Bronchial epithelial cell (primary cell): ENCODE data around the gene BUD13. TPM values are rescaled to one million over a fixed set of nuclear protein-coding genes. Genes with fewer than 3 reads are reported as not detected.

Source experiments
- DNase-seq: peaks from one replicate; pipeline ENCODE4 v3.0.0-alpha.2; 2010; ENCODE audit warnings: low read depth
- FAIRE-seq: peaks from 2 replicates; lab custom pipeline; 2011; peaks lifted over from hg19 to GRCh38; lab: Jason Lieb, UNC
- H3K27me3 ChIP-seq: 2 replicates; pipeline ENCODE4 v1.5.1; 2011; ENCODE audit warnings: low read length; ENCODE audit not compliant: control insufficient read depth, insufficient read depth
- H3K36me3 ChIP-seq: 2 replicates; pipeline ENCODE4 v1.5.1; 2011; ENCODE audit warnings: low read length; ENCODE audit not compliant: control insufficient read depth, insufficient read depth
- H3K4me3 ChIP-seq: 2 replicates; pipeline ENCODE4 v1.5.1; 2011; ENCODE audit warnings: mild to moderate bottlenecking, low read depth, low read length, control low read depth
- total RNA-seq: library from RNA; depleted of rRNA; stranded (reverse); fragments of >200 nt; gene quantifications from 2 replicates; pipeline ENCODE4 v1.2.1, GENCODE V29; 2014
- TF ChIP-seq, protein P1 (sequence below): IDR thresholded peaks from 2 replicates; pipeline ENCODE4 v1.5.1; 2011; ENCODE audit warnings: mild to moderate bottlenecking, moderate library complexity, low read length, control low read depth, inconsistent platforms; ENCODE audit not compliant: insufficient read depth, severe bottlenecking

BUD13 gene
- total RNA-seq, 1 donor from 2014 or later: 12.4 TPM

- DNase-seq: no peak
- TF ChIP-seq, protein P1, sequence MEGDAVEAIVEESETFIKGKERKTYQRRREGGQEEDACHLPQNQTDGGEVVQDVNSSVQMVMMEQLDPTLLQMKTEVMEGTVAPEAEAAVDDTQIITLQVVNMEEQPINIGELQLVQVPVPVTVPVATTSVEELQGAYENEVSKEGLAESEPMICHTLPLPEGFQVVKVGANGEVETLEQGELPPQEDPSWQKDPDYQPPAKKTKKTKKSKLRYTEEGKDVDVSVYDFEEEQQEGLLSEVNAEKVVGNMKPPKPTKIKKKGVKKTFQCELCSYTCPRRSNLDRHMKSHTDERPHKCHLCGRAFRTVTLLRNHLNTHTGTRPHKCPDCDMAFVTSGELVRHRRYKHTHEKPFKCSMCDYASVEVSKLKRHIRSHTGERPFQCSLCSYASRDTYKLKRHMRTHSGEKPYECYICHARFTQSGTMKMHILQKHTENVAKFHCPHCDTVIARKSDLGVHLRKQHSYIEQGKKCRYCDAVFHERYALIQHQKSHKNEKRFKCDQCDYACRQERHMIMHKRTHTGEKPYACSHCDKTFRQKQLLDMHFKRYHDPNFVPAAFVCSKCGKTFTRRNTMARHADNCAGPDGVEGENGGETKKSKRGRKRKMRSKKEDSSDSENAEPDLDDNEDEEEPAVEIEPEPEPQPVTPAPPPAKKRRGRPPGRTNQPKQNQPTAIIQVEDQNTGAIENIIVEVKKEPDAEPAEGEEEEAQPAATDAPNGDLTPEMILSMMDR: no peak
- H3K27me3 ChIP-seq: no peaks in the 10 kb centered on the region
- no peak overlapping the region for H3K4me3 ChIP-seq
- FAIRE-seq: no peak
- no peaks in the 10 kb centered on the region for H3K36me3 ChIP-seq
Measured at GRCh38 chr11:116738975-116739374, 33.8 kb downstream of the BUD13 start.

DNA sequence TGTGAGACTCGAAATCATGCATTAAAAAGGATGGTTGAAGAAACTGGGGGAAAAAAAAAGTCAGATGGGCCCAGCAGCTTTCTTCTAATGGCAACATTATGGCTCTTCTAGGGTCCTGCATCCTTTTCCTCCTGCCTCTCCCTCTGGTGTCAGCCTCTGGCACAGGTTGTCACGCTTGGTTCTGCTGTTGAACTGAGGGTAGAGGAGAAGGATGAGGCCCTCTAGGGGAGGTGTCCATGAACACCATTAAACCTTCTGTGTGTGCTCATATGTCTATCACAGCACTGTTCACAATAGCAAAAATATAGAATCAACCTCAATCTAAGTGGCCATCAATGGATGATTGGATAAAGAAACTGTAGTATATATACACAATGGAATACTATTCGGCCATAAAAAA is 36.0 kb downstream of the BUD13 start:
- no peak for FAIRE-seq
- Histone ChIP-seq H3K36me3 (no peaks in the 10 kb centered on the region), H3K27me3 (no peaks in the 10 kb centered on the region), H3K4me3 (no peak overlapping the region)
- TF ChIP-seq, protein P1: peak; percentile 7
- peak; percentile 22 for DNase-seq

DNA sequence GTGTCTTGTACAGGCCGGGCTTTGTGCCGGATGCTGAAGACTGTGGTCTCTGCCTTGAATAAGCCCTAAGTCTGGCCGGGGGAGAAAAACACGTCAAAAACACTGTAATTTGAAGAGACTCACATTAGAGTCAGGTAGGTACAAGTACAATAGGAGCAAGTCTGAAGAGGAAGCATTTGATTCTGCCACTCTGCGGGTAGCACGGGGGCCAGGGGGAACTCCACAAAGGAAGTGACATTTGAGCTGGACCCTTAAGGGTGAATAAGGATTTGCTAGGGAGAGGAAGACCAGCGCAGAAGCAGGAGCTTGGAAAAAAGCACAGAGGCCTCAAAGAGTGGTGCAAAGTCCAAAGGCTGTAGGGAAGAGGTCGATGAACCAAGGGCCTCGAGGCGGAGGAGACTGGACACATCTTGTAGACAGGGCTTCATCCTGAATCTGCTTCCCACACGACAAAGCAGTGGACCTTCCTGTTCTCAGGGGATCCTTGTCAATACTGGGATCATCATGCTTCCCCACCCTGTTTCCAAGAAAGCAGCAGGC is 38.7 kb downstream of the BUD13 start:
- peaks cover 2% of the 10 kb centered on the region for H3K27me3 ChIP-seq
- H3K36me3 ChIP-seq: no peaks in the 10 kb centered on the region
- TF ChIP-seq, protein P1: no peak
- no peak overlapping the region for H3K4me3 ChIP-seq
- no peak for DNase-seq
- peak; percentile 64 for FAIRE-seq

DNA sequence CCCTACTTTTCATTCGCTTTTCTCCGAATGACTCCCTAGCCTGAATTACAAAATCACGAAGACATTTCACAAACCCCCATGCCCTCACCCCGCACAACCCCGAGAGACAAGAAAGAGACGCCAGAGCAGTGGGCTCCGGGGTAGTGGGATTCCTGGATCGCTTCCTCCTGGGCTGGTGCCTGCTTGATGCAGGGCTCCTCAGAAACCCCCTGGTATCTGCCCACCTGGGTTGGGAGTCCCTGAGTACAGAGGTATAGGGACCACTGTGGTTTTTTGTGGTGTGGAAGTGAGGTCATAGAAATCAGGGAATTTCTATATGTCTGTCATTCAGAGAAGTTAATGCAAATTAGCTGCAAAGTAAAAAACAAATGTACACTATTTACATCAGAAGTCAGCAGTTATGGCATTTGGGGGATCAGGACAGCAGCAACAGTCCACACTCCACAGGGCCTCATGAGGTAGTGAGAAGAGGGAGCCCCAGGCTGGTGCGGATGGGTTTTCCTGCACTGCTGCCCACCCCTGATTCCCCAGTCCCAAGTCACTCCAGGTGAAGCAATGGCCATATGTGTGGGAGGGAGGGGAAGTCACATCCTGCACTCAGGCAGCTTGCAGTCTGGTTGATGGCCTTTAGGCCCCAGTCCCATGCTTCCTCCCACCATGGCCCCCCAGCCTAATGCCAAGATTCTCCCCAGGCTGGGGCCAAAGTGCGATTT is 39.6 kb downstream of the BUD13 start:
- DNase-seq (no peak), FAIRE-seq (no peak)
- Histone ChIP-seq H3K4me3 (no peak overlapping the region), H3K36me3 (no peaks in the 10 kb centered on the region), H3K27me3 (peaks cover 2% of the 10 kb centered on the region)
- TF ChIP-seq, protein P1: no peak

GRCh38 chr11:116732271-116733042 is 40.3 kb downstream of the BUD13 start:
- FAIRE-seq (no peak), DNase-seq (peak; percentile 57)
- TF ChIP-seq, protein P1: peak; percentile 100
- no peak overlapping the region for H3K4me3 ChIP-seq
- H3K27me3 ChIP-seq: peaks cover 2% of the 10 kb centered on the region
- H3K36me3 ChIP-seq: no peaks in the 10 kb centered on the region
